GM23338 (cell line): ENCODE measurements around the gene ZNF593OS.

Experiments
- CREB1 ChIP-seq: fragments of 250-450 bp; sonication (Bioruptor Pico); IDR thresholded peaks from 2 replicates; pipeline ENCODE4 v1.5.0; 2020; ENCODE audit warnings: low read depth, mild to moderate bottlenecking, moderate library complexity
- CTCF ChIP-seq, 2 experiments: fragments of 200-600 bp in 1 of 2; sonication (generic) in 1 of 2; conservative IDR thresholded peaks; 2 replicates each; pipeline versions ENCODE4 v1.5.1 to v1.6.1; 2016 to 2017; ENCODE audit warnings: antibody characterized with exemption in 2 of 2, low read depth in 2 of 2, mild to moderate bottlenecking in 2 of 2, moderate library complexity in 1 of 2
- POLR2AphosphoS5 ChIP-seq: IDR thresholded peaks from 2 replicates; pipeline ENCODE4 v1.6.1; 2016; ENCODE audit warnings: antibody characterized with exemption, low read depth

- no peak for TF ChIP-seq CTCF (conservative IDR thresholded peaks at IDR 0.05; ENCODE audit: low read depth in 2 of 2)
- TF ChIP-seq CREB1 (CRISPR knock-in tag) = no peak
- TF ChIP-seq POLR2AphosphoS5 = no peak
These were observed 37.2 kb downstream of the ZNF593OS start for GRCh38 chr1:26134466-26134865.
